Breast epithelium (tissue), 4 donors: ENCODE measurements around the gene IST1. TPM values are rescaled to one million over a fixed set of nuclear protein-coding genes. Genes with fewer than 3 reads are reported as not detected.

Source experiments
- DNase-seq, 2 donors: peaks; one replicate each; pipeline ENCODE4 v3.0.0-alpha.2; 2019; ENCODE audit warnings: low spot score in 2 of 2
- H3K27ac ChIP-seq, 2 donors: fragments of 200-600 bp; sonication (generic) in 1 of 2; one replicate each; pipeline ENCODE4 v1.5.1; 2016 to 2019; ENCODE audit warnings: mild to moderate bottlenecking in 1 of 2
- H3K27me3 ChIP-seq, 2 donors: fragments of 200-600 bp; sonication (generic) in 1 of 2; one replicate each; pipeline versions ENCODE4 v1.5.1 to v1.6.0; 2017 to 2019; ENCODE audit warnings: control low read depth in 1 of 2, mild to moderate bottlenecking in 1 of 2
- H3K36me3 ChIP-seq: fragments of 200-600 bp; one replicate; pipeline ENCODE4 v1.5.1; 2019
- H3K4me1 ChIP-seq, 2 donors: fragments of 200-600 bp; sonication (generic); one replicate each; pipeline ENCODE4 v1.5.1; 2016 to 2019; ENCODE audit warnings: control low read depth in 1 of 2
- H3K4me3 ChIP-seq, 3 donors: fragments of 200-600 bp; sonication (generic); 1 replicate in 2 of 3; 2 replicates in 1 of 3; pipeline ENCODE4 v1.5.1; 2016 to 2019; ENCODE audit warnings: mild to moderate bottlenecking in 3 of 3, moderate library complexity in 2 of 3
- H3K9me3 ChIP-seq, 2 donors: fragments of 200-600 bp; sonication (generic) in 1 of 2; one replicate each; pipeline ENCODE4 v1.5.1; 2016 to 2019; ENCODE audit warnings: control low read depth in 1 of 2
- CTCF ChIP-seq, 3 donors: fragments of 450-650 bp; IDR thresholded peaks; one replicate each; pipeline ENCODE4 v1.5.1; 2016 to 2017; ENCODE audit warnings: antibody characterized with exemption in 3 of 3, mild to moderate bottlenecking in 3 of 3, moderate library complexity in 3 of 3
- POLR2A ChIP-seq: fragments of 450-650 bp; IDR thresholded peaks from one replicate; pipeline ENCODE4 v1.6.1; 2016; ENCODE audit warnings: antibody characterized with exemption, mild to moderate bottlenecking, moderate library complexity
- POLR2AphosphoS5 ChIP-seq, 3 donors: sonication (generic); formaldehyde crosslinking; IDR thresholded peaks; one replicate each; pipeline ENCODE4 v1.6.1; 2017; ENCODE audit warnings: antibody characterized with exemption in 3 of 3
- intact Hi-C: fragments of 100-400 bp; cut with DNase I; formaldehyde crosslinking; loops from one replicate; pipeline ENCODE4 v1.15.1; 2023; ENCODE audit warnings: low total_unique reads
- total RNA-seq, 3 donors: library from RNA; depleted of rRNA; stranded (reverse); fragments of >200 nt; gene quantifications; one replicate each; pipeline ENCODE4 v1.1.0, GENCODE V29; 2016

The IST1 gene
- 100 to 1,000 TPM; 217 to 303 (median 253) TPM for total RNA-seq

GRCh38 chr16:71894921-71895678 lies at the start of gene IST1:
Gene IST1 (plus strand): TSS chr16:71895531. CDS start chr16:71915641, 20,110 bp downstream.
- H3K4me1 ChIP-seq, result peaks cover 0 to 7% of the 10 kb centered on the region in 2 donors
- intact Hi-C loops, result no loop called here
- peak within 1 kb of the TSS; percentile 69 to 100 (median 88) for H3K4me3 ChIP-seq
- no peaks in the 10 kb centered on the region for H3K27me3 ChIP-seq
- H3K9me3 ChIP-seq, result no peaks in the 10 kb centered on the region
- peak; percentile 97 to 99 for DNase-seq
- H3K27ac ChIP-seq, result peak within 1 kb of the TSS; percentile 99 to 100
- TF ChIP-seq POLR2AphosphoS5 (IDR thresholded peaks at IDR 0.05), result peak; percentile 91 to 99 (median 95)
- TF ChIP-seq POLR2A, result peak; percentile 79
- TF ChIP-seq CTCF (IDR thresholded peaks at IDR 0.05), result peak in 1 of 3 donors; percentile 10
- no peaks in the 10 kb centered on the region for H3K36me3 ChIP-seq

DNA sequence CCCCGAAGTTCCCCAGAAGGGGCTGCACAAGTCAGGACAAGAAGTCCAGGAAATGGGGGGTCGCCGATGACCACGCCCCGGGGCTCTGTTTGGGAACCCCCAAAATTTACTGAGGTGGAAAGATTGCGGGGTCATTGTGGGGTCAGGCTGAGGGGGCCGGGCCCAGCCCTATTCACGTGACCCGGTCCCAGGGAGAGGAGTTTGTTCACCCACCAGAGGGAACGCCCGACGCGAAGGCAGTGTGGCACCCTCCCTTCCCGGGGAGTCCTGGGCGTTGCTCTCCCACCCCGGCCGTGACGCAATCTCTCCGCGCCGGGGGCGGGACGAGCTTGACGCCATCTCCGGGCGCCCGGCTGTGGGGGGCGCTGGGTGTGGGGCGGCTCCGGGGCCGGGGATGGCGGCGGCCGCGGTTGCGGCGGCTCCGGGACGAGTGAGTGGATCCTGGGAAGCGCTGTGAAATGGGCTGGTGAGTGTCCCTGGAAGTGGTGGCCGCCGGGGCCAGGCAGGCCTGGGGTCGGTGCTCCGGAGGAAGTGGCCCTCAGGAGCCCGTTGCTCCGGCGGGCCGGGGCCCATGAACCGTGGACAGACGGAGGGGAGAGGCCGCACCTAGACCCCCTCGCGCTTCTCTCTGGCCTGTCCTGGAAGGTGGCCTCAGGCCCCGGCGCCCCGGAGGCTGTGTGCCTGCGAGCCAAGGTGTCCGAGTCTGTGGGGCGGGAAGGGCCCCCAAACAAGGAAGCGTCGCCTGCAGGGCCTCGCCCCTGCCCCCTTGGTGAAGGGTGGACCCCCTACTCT lies 49.5 kb upstream of the IST1 start, which contains the start of gene ATXN1L:
TSS of gene ATXN1L (plus strand) at position 338 of the 792 bp plus-strand sequence. CDS start 3,765 bp downstream, outside the sequence.
- TF ChIP-seq POLR2AphosphoS5 (IDR thresholded peaks at IDR 0.05), result peak; percentile 93 to 97 (median 94)
- peak; percentile 84 for TF ChIP-seq POLR2A
- peak in 1 of 3 donors; percentile 18 for TF ChIP-seq CTCF (IDR thresholded peaks at IDR 0.05)
- no peaks in the 10 kb centered on the region for H3K27me3 ChIP-seq
- peaks cover 6% of the 10 kb centered on the region for H3K36me3 ChIP-seq
- H3K27ac ChIP-seq, result peak within 1 kb of the TSS; percentile 94 to 96
- no peaks in the 10 kb centered on the region for H3K4me1 ChIP-seq
- no peaks in the 10 kb centered on the region for H3K9me3 ChIP-seq
- peak; percentile 86 to 92 for DNase-seq
- intact Hi-C loops, result no loop called here
- H3K4me3 ChIP-seq, result peak within 1 kb of the TSS; percentile 91 to 100 (median 100)

DNA sequence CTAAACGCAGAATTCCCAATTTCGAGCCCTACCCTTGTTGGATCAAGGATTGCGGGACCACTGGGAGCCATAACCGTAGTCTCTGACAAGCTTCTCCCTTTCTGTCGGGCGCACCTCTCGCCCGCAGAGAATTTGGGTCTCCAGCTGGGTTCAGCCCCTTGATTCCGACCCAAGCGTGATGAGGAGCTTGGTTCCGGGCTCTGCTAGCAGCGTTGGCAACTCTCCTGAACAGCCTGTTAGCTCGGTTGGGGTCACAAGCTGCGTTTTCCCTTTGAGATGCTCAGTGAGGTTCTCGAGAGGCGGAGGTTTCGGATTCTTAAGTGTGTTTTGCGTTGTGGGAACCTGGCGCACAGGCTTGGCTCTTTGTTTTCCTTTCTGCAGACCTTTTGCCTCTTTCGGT lies 48.9 kb upstream of the IST1 start:
- no peak for DNase-seq

DNA sequence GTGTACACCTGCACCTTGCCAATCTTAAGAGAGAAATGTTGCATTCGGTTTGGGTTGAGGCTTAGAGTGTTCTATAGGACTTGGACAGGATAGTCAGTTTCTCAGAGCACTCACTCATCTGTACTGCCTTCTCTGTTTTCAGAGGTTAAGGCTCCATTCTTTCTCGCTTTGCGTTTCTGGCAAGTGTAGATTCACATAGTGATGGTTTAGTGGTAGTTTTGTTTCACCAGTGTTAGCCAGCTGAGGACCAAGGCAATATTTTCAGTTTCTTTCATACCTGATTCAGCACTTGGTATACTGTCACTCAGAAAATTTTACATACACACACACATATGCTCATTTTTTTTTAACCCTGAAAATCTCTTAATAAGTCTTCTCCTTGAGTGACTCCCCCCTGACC lies 48.2 kb upstream of the IST1 start:
- no peaks in the 10 kb centered on the region for H3K27me3 ChIP-seq
- H3K4me1 ChIP-seq, result no peaks in the 10 kb centered on the region
- peaks cover 6% of the 10 kb centered on the region for H3K36me3 ChIP-seq
- intact Hi-C loops, result no loop called here
- peak overlapping the region; percentile 91 to 100 (median 100) for H3K4me3 ChIP-seq
- H3K27ac ChIP-seq, result no peak overlapping the region
- H3K9me3 ChIP-seq, result no peaks in the 10 kb centered on the region
- TF ChIP-seq POLR2AphosphoS5 (IDR thresholded peaks at IDR 0.05), result no peak
- DNase-seq, result no peak

More for the DNA sequence above, 48.9 kb upstream of the IST1 start:
- TF ChIP-seq POLR2A, result no peak
- TF ChIP-seq POLR2AphosphoS5 (IDR thresholded peaks at IDR 0.05), result no peak
- no peak for TF ChIP-seq CTCF (IDR thresholded peaks at IDR 0.05)
- H3K36me3 ChIP-seq, result peaks cover 6% of the 10 kb centered on the region
- H3K4me3 ChIP-seq, result peak overlapping the region; percentile 91 to 100 (median 100)
- intact Hi-C loops, result no loop called here
- no peaks in the 10 kb centered on the region for H3K4me1 ChIP-seq
- no peaks in the 10 kb centered on the region for H3K27me3 ChIP-seq
- H3K9me3 ChIP-seq, result no peaks in the 10 kb centered on the region
- peak overlapping the region; percentile 94 to 96 for H3K27ac ChIP-seq

DNA sequence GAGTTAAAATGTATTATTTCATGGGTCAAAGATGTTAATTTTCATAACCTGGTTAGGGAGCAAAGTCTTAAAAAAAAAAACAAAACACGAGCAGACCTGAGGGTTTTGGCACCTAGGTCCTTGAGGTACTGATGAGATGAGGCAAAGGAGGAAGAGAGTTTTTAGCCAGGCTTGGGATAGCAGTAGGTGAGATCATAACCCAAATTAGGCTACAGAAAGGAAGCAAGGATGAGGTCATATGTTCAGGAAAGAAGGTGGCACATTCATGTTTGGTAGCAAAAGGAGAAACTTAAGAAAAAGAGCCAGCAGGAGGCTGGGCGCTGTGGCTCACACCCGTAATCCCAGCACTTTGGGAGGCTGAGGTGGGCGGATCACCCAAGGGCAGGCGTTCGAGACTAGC lies 46.7 kb upstream of the IST1 start:
- DNase-seq, result no peak
- no peak overlapping the region for H3K4me3 ChIP-seq
- H3K36me3 ChIP-seq, result peaks cover 6% of the 10 kb centered on the region
- no peak for TF ChIP-seq CTCF (IDR thresholded peaks at IDR 0.05)
- H3K4me1 ChIP-seq, result no peaks in the 10 kb centered on the region
- no peaks in the 10 kb centered on the region for H3K27me3 ChIP-seq
- intact Hi-C loops, result no loop called here
- H3K27ac ChIP-seq, result no peak overlapping the region
- no peaks in the 10 kb centered on the region for H3K9me3 ChIP-seq
